Measurements from ENCODE around the gene HIVEP1.
"Not testable (repeated sequence)": the region's sequence is repeated elsewhere in the genome, so short reads cannot be mapped to it uniquely, and the experiment has no call there.

The HIVEP1 gene

GRCh38 chr6:12092762-12093161 is 80.7 kb downstream of the HIVEP1 start:
- DNase-seq = no peak

- DNase-seq = no peak
Observed at GRCh38 chr6:12094689-12095088, 82.6 kb downstream of the HIVEP1 start.

GRCh38 chr6:12096342-12096741 is 84.2 kb downstream of the HIVEP1 start:
- DNase-seq = no peak

GRCh38 chr6:12097791-12098190 is 85.7 kb downstream of the HIVEP1 start:
- no peak for DNase-seq

GRCh38 chr6:12099623-12100338 is 87.7 kb downstream of the HIVEP1 start:
- DNase-seq = no peak

- no peak for DNase-seq
Observed at GRCh38 chr6:12101048-12101447, 88.9 kb downstream of the HIVEP1 start.

- DNase-seq = no peak
Observed at GRCh38 chr6:12101653-12102312, 89.7 kb downstream of the HIVEP1 start.

- DNase-seq = no peak
Observed at GRCh38 chr6:12102350-12102749, 90.2 kb downstream of the HIVEP1 start.

- no peak for DNase-seq
Observed at GRCh38 chr6:12103158-12103557, 91.0 kb downstream of the HIVEP1 start.

- no peak for DNase-seq
Observed at GRCh38 chr6:12105271-12105670, 93.2 kb downstream of the HIVEP1 start.

- DNase-seq = not testable (repeated sequence)
Observed at GRCh38 chr6:12108376-12108775, 96.3 kb downstream of the HIVEP1 start.

GRCh38 chr6:12110523-12111362 is 98.6 kb downstream of the HIVEP1 start:
- no peak for DNase-seq

- no peak for DNase-seq
Observed at GRCh38 chr6:12111363-12111670, 99.2 kb downstream of the HIVEP1 start.

GRCh38 chr6:12112540-12113189 is 100.6 kb downstream of the HIVEP1 start:
- no peak for DNase-seq

- no peak for DNase-seq
Observed at GRCh38 chr6:12113190-12113577, 101.1 kb downstream of the HIVEP1 start.

GRCh38 chr6:12114055-12114503 is 102.0 kb downstream of the HIVEP1 start:
- DNase-seq = no peak

GRCh38 chr6:12115001-12115400 is 102.9 kb downstream of the HIVEP1 start:
- DNase-seq = no peak

GRCh38 chr6:12115492-12115891 is 103.4 kb downstream of the HIVEP1 start:
- no peak for DNase-seq

- DNase-seq = no peak
Observed at GRCh38 chr6:12116264-12116800, 104.2 kb downstream of the HIVEP1 start.

GRCh38 chr6:12116978-12117377 is 104.9 kb downstream of the HIVEP1 start:
- DNase-seq = no peak

GRCh38 chr6:12118607-12119006 is 106.5 kb downstream of the HIVEP1 start:
- DNase-seq = no peak

- DNase-seq = no peak
Observed at GRCh38 chr6:12119085-12119588, 107.0 kb downstream of the HIVEP1 start.

GRCh38 chr6:12125396-12125795 is 113.3 kb downstream of the HIVEP1 start:
- DNase-seq = no peak

Data from CD4-positive, alpha-beta T cell treated with Interleukin-6 for 4 hours (primary cell).